Measurements from ENCODE around the gene GALNTL6.

DNA sequence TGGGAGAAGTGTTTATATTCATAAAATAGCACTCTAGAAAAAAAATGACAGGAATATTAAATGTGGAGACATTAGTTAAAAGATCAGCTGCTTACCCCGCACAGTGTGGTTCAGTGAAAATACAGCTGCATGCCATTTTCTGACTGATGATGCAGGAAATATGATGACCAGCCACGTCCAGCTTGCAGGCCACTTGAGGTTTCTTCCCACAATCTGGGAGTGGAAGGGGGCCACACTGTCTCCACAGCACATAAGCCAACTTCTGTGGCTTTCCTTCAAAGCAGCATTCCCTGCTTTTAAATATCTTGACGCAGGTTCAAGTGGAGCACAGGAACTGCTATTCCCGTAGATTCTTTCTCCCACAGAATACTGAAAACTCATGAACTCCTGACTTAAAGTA, 1182.0 kb downstream of the GALNTL6 start:
- TF ChIP-seq CTCF (IDR thresholded peaks at IDR 0.05) (no peak), POLR2A (IDR thresholded peaks at IDR 0.05) (no peak)

Measured in lower leg skin (tissue), 3 donors.